HG02642 (cell line): ENCODE data around the gene TBC1D22A.
A peak's percentile ranks its signal among the peaks of the same experiment; 100 is the strongest.

Experiments
- ATAC-seq: cut with Tn5 transposase; IDR thresholded peaks from one replicate; pipeline ENCODE4 v1.9.1; 2021; ENCODE audit warnings: mild to moderate bottlenecking; ENCODE audit not compliant: unreplicated experiment, poor library complexity

Gene TBC1D22A

DNA sequence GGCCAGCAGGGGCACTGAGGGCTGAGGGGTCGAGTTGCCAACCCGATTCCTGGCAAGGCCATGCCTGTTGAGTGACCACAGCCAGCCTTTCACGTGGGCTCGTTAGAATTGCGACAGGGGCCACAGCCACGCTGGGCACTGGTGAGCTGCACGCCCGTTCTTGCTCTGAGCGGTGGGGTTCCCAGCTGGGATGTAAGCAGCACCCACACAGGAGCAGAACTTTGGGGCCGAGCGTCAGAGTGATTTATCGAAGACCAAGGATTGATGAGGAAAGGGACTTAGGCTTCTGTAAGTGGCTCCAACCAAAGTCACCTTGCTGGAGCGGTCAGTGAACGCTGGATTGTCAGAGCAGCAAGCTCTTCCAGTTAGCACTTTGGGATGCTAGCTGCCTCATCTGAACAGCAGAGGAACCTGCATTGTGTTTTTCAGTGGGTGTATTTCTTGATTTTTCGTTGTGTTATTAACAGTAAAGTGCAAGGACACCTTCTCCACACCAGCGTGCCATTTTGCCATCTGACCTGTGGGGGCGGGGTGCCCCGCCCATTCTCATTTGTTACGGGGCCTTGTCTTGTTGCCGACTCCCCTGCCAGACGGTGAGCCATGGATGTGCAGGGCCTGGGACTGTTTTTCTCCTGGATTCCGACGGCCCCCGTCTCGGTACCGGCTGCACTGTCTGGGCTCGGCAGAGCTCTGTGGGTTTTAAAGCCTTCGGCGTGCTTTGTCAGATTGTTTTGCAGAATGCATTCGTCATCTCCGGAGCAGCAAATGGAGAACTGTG lies 202.5 kb downstream of the TBC1D22A start:
- ATAC-seq: no peak

DNA sequence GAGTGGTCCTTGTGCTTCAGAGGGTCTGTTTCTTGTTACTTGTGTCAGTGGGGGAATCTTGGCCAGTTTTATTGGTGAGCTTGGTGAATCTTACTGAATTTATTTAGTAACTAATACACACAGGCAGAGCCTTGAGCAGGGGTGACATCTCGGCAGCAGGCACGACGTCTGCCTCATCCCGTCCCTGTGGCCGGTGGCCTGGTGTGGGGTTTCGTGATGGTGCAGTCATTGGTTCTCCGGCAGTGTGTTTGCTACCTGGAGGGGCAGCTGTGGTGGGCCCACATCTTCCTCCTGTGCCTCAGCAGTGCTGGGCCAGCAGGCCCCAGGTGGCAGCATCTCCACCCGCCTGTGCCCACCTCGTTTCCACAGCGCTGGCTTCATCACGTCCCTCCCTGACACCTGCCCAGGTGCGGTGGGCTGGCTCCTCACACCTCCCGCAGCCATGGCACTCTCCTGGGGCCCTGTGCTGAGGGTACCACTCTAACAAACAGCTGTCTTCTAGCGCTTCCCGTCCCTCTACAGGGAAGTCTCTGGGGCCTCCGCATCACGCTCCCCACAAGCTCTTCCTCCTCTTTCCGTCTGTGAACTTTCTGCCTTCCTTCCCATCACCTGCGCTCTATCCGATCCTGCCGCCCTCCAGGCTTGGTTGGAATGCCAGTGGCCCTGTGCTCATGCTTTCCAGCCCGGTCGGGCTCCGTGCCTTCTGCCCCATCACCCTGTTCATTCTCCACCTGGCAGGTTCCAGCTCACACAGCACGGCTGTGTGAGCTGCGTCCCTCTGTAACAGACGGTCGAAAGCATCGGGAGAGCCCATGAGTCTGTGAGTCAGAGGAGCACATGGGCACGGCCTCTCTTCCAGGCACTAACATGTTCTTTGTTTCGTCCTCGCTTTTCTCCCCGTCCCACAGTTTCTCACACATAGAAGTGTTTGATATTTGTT lies 203.4 kb downstream of the TBC1D22A start:
- no peak for ATAC-seq

DNA sequence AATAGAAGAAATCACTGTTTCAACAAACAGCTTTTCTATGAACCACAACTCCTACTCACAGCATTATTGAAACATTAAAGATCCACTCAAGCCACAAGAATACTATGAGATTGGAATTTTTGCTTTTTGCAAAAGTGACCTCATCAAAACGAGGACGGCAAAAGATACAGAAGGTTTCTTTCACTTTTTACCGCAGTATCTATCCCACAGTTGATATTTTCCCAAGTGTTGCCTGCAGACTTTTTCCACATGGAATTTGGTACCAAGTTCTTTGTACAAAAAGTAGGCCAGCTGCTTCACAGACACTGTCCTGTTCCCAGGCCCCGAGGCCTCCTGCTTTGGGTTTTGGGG lies 204.0 kb downstream of the TBC1D22A start:
- no peak for ATAC-seq

DNA sequence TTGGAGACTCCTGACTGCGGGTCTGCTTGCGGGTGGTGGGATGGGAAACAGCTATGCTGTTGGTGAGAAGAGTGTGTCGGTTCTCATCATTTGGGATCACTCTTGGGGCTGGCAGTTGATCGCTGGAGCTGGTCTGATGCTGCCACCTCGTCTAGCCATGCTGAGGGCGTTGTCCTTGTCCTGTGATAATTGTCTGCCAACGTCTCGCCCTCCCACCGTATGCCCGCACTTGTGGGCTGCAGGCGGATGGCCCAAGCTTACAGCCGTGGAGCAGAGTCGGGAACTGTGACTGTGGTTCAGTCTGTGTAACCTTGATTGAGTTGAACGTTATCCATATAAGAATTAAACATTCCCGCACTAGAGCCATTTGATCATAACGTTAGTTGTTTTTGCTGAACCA lies 204.4 kb downstream of the TBC1D22A start:
- no peak for ATAC-seq

DNA sequence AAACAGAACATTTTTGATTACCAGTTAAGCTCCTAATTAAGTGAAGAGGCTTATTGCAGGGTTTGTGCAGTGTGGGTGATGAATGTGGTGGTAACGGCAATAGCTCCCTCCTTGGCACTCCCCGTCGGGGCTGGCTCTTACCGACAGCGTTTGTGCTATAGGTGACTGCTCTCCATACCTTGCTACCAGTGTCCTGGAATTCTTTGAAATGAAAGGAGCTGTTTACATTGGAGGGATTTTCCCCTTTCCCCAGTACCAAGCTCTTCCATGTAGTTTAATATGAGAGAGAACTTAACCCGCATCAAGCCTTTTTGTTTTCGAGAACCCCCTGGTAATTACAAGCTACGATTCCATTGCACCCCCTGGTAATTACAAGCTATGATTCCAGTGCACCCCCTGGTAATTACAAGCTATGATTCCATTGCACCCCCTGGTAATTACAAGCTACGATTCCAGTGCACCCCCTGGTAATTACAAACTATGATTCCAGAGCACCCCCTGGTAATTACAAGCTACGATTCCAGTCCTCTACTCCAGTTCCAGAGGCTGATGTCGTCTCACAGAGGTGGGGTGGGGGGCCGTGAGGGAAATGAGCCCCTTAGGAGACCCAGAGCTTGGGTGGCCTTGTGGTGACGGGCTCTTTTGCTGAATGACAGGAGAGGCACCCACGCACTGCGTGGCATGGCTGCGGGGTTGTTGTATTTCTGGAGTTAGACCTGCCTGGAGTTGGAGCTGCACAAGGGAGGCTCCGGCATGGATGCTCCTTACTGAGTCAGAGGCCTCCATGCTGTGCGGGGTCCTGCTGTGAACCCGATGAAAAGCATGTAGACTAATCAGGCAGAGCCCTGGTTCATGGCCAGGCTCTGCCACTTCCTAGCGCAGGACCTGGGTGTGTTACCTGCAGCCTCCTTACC lies 205.3 kb downstream of the TBC1D22A start:
- ATAC-seq: no peak

DNA sequence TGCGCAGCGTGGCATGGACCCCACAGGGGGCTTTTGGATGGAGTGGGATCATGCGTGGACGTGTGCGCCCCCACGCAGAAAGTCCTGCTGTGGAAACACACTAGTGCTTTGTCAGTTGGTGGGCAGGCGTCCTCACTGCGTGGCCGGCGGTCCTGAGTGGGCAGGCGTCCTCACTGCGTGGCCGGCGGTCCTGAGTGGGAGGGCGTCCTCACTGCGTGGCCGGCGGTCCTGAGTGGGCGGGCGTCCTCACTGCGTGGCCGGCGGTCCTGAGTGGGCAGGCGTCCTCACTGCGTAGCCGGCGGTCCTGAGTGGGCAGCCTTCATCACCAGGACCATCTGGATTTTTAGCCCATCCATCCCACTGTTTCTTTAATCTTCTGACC lies 205.9 kb downstream of the TBC1D22A start:
- ATAC-seq: no peak

DNA sequence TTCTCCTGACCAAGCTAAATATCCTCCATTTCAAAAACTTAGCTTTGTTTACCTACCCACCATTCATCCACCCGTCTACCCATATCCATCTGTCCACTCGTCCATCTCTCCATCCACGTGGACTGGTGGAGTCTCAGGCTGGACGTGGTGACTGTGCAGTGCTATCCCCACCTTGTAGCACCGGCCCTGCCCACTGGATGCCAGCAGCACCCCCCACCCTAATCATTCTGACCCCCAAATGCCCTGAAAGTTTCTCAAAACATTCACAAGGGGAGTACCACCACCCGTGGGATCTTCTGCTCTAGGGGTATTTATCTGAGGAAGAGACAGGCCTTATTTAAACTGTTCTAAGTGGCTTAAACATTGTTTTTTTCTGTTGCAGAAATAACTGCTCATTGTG lies 206.4 kb downstream of the TBC1D22A start:
- no peak for ATAC-seq

DNA sequence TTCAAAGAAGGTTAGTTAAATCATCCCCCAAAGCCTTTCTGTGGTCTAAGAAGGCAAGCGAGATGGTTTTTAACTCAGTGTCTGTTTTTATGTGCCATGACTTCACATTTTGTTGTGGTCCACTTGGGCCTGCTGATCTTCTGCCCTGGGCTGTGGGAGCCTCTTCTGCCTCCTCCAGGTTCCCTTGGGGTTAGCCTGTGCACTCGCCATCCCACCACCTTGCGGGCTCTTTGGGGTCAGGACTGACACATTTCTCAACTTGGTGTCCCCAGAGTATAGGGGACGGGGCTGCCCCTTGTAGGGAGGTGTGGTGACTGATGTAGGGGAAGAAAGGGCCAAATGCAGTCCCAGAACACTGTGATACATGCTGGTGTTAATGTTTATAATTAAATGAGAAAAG lies 207.0 kb downstream of the TBC1D22A start:
- peak; percentile 83 for ATAC-seq

DNA sequence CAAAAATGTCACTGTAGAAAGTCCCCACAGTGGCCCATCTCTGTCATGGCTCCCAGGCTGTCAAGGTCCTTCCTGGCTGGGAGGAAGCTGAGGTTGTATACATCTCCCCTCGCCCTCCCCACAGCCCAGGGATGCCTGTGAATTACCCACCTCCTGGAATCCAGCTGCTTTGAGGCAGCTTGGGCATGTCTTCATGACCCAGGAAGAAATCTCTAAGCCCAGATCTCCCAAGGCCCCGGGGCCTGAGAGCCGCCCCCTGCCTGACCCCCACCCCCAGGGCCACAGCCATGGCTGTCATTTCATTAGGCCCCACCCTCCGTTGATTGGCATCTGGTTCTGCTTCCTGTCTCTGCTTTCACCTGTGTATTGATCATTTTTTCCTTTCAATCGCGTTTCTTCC lies 207.5 kb downstream of the TBC1D22A start:
- ATAC-seq: peak; percentile 28

DNA sequence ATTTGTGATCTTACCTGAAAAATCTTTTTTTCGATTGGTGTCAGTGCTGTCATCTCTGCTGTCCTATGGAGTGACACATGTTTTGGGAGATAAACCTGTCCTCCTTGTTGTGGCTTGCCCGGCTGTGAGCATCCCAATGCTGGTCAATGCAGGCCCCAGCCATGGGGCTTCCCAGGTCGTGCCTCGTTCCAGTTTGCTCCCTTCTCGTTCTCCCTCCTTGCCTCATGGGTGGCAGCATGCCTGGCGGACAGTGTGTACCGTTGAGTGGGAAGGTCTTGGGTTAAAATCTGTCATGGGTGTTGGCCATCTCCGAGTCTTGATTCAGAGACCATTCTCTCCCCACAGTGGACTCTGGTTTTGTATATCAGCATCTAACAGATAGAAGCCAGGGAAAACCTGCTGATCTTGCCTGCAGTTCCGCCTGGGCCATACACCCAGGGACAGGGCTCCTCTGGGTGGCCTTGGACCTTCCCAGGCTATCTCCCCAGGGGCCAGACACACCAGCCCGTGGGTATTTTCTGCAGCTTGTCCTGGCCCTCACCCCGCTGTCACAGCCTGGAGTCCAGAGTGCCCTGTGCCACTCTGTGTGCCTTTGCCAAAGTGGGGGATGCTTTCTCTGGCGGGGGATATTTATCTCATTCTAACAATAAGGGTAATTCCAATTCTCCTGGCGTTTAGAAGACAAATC lies 208.1 kb downstream of the TBC1D22A start:
- ATAC-seq: no peak

DNA sequence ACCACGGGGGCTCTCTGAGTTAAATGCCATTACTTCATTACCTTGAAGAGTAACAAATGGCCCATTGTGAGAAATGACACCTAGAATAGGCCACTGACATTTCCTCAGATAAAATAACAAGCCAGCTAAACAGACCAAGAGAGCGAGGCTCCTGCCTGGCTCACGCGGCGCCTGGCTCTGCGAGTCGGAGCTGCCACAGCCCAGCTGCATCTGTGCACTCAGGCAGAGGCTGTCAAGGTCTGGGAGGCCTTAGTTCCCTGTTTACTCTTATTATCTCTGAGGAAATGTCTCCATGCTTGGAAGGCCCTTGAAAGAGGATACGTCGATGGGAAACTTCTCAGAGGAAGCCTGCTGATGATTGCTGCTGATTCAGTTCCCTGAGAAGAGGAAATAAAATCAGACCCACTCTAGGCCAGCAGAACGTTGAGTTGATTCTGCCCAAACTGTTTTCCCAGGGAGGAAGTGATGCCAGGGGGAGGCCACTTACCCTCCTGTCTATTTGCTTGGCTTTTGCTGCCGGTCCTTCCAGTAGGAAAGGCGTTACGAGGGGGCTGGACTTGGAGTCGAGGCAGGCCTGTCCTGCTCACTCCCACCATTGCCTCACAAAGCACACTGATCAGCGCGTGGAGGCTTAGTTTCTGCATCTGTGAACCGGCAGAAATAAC lies 208.8 kb downstream of the TBC1D22A start:
- no peak for ATAC-seq

DNA sequence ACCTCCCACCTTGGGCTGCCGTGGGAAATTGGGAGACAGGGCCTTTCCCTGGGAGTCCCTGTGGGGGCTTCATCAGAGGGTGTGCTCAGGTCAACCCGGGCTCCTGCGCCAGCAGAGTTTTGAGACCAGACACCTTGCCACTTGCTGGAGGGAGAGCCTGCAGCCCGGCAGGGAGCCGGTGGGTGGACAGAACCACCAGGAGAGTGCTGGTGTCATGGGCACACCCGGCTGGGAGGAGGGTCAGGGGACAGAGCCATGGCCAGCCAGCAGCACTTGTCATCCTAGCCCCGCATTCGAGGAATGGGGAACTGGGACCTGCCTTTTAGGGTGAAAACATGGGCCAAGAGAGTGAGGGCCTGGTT lies 209.3 kb downstream of the TBC1D22A start:
- no peak for ATAC-seq

DNA sequence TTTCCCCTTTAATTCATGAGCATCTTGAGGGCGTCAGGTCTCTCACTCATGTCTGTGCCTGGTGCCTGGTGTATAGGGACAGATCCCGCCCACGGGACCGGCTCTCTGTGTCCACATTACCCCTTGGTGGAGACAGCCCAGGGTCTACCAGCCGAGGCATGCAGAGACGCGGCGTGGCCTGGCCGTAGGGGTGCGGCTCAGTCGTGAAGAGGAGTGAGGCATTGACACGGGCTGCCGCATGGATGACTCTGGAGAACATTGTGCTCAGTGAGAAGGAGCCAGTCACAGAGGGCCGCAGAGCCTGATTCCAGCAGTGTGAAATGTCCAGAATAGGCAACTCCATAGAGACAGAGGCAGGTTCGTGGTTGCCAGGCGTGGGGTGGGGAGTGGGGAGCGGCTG lies 209.8 kb downstream of the TBC1D22A start:
- ATAC-seq: no peak

DNA sequence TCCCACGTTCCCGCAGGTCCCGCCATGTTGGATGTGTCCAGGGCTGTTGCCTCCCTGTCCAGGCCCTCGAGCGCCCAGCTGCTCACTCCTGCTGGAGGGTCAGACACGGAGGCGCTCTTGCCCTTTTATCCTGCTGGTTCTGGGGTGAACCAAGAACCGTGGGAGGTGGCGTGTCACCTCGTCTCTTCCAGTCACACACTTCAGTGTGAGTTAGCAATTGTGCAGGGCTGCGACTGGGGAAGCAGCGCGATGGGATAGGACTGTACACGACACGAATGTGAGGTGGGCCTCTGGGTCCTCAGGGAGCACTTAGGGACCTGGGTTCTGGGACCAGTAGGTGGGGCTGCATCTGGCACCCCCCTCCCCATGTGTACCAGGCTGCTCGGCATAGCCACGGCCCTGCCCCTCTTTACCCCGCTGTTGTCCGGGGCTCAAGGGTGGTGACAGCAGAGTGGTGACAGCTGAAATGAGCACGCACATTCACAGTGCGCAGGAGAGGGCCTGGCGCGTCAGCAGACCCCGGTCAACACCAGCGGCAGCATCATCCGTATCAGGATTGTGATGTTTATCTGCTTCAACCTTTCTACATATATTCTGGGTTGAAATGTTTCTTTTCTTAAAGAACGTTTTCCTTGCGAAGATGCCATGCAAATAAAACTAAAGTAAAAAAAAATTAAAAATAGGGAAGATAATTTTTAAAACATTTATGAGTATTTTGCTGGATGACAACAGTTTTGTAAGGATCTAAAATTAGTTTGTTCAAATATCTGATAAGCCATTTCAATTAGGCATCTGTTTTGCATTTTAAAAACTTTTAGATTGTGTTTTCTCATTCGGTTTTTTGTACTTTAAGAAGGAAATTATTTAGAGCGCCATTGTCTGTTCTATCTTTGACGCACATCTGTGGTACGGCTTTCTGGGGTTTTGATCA lies 210.7 kb downstream of the TBC1D22A start:
- ATAC-seq: no peak

DNA sequence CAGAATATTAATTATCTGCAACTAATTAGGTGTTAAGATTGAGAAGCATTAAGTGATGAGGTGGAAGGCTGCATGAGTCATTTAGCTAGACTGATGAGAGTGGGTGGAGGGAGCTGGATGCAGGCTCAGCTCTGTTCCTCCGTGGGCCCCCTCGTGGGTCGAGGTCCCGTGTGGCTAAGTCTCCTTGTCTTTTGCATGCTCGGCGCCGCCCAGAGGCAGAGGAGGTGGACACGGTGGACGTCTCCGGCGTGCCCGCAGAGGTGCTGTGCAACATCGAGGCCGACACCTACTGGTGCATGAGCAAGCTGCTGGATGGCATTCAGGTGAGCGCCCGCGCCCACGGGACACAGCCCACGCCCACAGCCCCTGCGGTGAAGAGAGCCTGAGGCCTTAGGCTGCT lies 211.6 kb downstream of the TBC1D22A start:
- no peak for ATAC-seq

DNA sequence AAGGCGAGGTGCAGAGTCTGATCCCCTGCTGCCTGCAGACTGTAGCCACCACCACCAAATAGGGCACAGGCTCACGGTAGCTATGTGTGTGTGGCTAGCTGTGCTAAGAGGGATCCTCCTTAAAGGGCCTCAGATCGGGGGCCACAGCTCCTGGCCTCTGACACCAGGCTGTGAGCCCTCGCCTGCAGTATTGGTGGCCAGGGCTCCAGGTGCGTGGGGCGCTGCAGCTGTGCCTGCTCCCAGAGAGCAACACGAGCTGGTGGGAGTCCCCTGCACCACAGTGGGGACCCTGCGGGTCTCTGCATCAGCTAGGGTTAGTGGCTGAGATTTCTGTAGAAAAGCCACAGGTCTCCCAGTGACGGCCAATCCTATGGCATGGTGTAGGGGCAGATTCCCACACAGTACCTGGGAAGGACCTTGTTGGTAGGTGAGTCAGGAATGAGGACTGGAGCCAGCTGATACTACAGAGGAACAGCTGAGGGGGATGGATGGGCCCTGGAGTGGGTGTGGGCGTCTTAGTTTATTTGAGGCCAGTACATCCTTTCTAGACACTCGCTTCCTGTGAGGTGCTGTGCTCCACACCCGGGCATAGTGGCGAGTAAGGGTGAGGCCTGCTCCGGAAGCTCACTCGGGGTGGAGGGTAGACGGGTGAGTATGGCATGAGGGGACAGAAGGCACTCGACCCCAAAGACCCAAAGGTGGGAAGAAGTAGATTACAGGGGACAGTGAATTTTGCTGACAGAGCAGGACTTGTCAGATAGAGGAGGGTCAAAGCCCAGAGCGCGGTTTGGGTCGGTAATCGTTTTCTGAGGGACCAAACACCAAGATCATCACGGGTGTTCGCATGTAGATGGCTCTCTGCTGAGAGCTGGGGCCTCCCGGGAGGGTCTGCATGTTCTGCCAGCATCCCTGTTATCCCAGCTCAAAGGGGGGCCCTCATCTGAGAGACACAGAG lies 212.5 kb downstream of the TBC1D22A start:
- ATAC-seq: no peak

DNA sequence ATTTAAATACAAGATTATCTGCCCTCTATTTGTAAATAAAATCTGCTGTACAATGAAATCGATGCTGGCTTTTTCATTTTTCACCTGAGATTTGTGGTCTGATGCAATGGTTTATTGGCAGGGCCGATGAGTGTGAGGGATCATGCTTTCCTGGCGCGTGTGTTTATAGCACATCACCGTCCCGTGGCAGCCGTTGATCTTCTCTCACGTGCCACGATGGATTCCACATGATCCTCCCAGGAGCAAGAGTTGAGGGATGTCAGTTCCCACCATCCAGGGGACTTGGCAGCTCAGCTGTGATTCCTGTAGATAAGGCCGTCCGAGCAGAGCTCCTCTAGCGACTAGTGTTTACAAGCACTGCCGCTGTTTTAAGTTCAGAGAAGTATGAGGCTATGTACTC lies 213.7 kb downstream of the TBC1D22A start:
- no peak for ATAC-seq
